ENCODE results near the gene PPARG. TPM values are rescaled to one million over a fixed set of nuclear protein-coding genes. Genes with fewer than 3 reads are reported as not detected.

The PPARG gene
- polyA plus RNA-seq, 1 of the 3 experiments (the other 2 are of a cell fraction): 2.8 TPM

GRCh38 chr3:12409684-12410596, 121.1 kb downstream of the PPARG start:
- Histone ChIP-seq H3K4me1 (ENCODE audit: control insufficient read depth in 1 of 2, insufficient read depth in 2 of 2, low read depth in 1 of 2, low read length in 1 of 2) (no peaks in the 10 kb centered on the region; a peak in 1 of 4 replicates), H3K27me3 (ENCODE audit: insufficient read depth) (no peaks in the 10 kb centered on the region), H3K9me2 (no peaks in the 10 kb centered on the region), H3K4me2 (no peak overlapping the region), H3F3A (replicated peaks; ENCODE audit: insufficient read depth) (peaks cover 7% of the 10 kb centered on the region), H3K4me3 (ENCODE audit: low read depth in 2 of 2, low read length in 1 of 2) (no peak overlapping the region), H3K9me3 (no peaks in the 10 kb centered on the region), H3K36me3 (replicated peaks in 1 of 2; ENCODE audit: control insufficient read depth in 1 of 2, insufficient read depth in 2 of 2, low read length in 1 of 2) (no peaks in the 10 kb centered on the region), H3K79me2 (ENCODE audit: insufficient read depth) (no peaks in the 10 kb centered on the region), H4K20me1 (ENCODE audit: insufficient read depth) (no peaks in the 10 kb centered on the region), H3K9ac (no peak overlapping the region), H2AFZ (ENCODE audit: low read depth) (no peak overlapping the region), H3K27ac (ENCODE audit: low read depth in 2 of 2, low read length in 1 of 2) (no peak overlapping the region)
- TF ChIP-seq RCOR1 (IDR thresholded peaks at IDR 0.05; ENCODE audit: low read length) (no peak), NRF1 (IDR thresholded peaks at IDR 0.05; ENCODE audit: low read depth, low read length) (no peak), ELF1 (IDR thresholded peaks at IDR 0.05) (no peak), GATA2 (CRISPR knock-in tag; IDR thresholded peaks at IDR 0.05) (no peak), PBX3 (IDR thresholded peaks at IDR 0.05) (no peak), CHD2 (IDR thresholded peaks at IDR 0.05; ENCODE audit: low read length, partially characterized antibody) (no peak)
- TF ChIP-seq, protein P1, sequence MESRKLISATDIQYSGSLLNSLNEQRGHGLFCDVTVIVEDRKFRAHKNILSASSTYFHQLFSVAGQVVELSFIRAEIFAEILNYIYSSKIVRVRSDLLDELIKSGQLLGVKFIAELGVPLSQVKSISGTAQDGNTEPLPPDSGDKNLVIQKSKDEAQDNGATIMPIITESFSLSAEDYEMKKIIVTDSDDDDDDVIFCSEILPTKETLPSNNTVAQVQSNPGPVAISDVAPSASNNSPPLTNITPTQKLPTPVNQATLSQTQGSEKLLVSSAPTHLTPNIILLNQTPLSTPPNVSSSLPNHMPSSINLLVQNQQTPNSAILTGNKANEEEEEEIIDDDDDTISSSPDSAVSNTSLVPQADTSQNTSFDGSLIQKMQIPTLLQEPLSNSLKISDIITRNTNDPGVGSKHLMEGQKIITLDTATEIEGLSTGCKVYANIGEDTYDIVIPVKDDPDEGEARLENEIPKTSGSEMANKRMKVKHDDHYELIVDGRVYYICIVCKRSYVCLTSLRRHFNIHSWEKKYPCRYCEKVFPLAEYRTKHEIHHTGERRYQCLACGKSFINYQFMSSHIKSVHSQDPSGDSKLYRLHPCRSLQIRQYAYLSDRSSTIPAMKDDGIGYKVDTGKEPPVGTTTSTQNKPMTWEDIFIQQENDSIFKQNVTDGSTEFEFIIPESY (IDR thresholded peaks at IDR 0.05; ENCODE audit: borderline replicate concordance, low read depth): no peak
- ChIA-PET CTCF (no interaction called here), POLR2A (no interaction called here)
- WGBS (ENCODE audit: low lambda C conversion rate): 96% methylated on average over 11 of the region's 11 CpGs
- DNase-seq: no peak

- Histone ChIP-seq H3F3A (replicated peaks; ENCODE audit: insufficient read depth) (no peaks in the 10 kb centered on the region), H4K20me1 (ENCODE audit: insufficient read depth) (no peaks in the 10 kb centered on the region), H3K9me2 (no peaks in the 10 kb centered on the region), H3K9ac (no peak overlapping the region), H3K4me3 (ENCODE audit: low read depth in 2 of 2, low read length in 1 of 2) (no peak overlapping the region), H3K9me3 (no peaks in the 10 kb centered on the region), H3K27ac (ENCODE audit: low read depth in 2 of 2, low read length in 1 of 2) (no peak overlapping the region), H3K36me3 (replicated peaks in 1 of 2; ENCODE audit: control insufficient read depth in 1 of 2, insufficient read depth in 2 of 2, low read length in 1 of 2) (no peaks in the 10 kb centered on the region), H3K79me2 (ENCODE audit: insufficient read depth) (no peaks in the 10 kb centered on the region), H3K27me3 (ENCODE audit: insufficient read depth) (no peaks in the 10 kb centered on the region), H3K4me2 (no peak overlapping the region), H2AFZ (ENCODE audit: low read depth) (no peak overlapping the region), H3K4me1 (ENCODE audit: control insufficient read depth in 1 of 2, insufficient read depth in 2 of 2, low read depth in 1 of 2, low read length in 1 of 2) (no peaks in the 10 kb centered on the region; a peak in 1 of 4 replicates)
- ChIA-PET POLR2A (no interaction called here), CTCF (no interaction called here)
- DNase-seq: no peak
- WGBS (ENCODE audit: low lambda C conversion rate): 95% methylated on average over 1 of the region's 1 CpG
- TF ChIP-seq SIN3A (IDR thresholded peaks at IDR 0.05; ENCODE audit: borderline replicate concordance, low read depth, low read length): no peak
- TF ChIP-seq RFX5 (IDR thresholded peaks at IDR 0.05; ENCODE audit: low read length): no peak
- TF ChIP-seq, protein P2, sequence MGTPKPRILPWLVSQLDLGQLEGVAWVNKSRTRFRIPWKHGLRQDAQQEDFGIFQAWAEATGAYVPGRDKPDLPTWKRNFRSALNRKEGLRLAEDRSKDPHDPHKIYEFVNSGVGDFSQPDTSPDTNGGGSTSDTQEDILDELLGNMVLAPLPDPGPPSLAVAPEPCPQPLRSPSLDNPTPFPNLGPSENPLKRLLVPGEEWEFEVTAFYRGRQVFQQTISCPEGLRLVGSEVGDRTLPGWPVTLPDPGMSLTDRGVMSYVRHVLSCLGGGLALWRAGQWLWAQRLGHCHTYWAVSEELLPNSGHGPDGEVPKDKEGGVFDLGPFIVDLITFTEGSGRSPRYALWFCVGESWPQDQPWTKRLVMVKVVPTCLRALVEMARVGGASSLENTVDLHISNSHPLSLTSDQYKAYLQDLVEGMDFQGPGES (IDR thresholded peaks at IDR 0.05; ENCODE audit: low read depth, low read length): no peak
- no peak for TF ChIP-seq REST (IDR thresholded peaks at IDR 0.05; ENCODE audit: low read depth, low read length)
- no peak for TF ChIP-seq GATA2 (CRISPR knock-in tag; IDR thresholded peaks at IDR 0.05)
- no peak for TF ChIP-seq POLR2AphosphoS5 (IDR thresholded peaks at IDR 0.05; ENCODE audit: low read depth, low read length)
- no peak for TF ChIP-seq RCOR1 (IDR thresholded peaks at IDR 0.05; ENCODE audit: low read length)
- no peak for TF ChIP-seq EZH2phosphoT487 (IDR thresholded peaks at IDR 0.05; ENCODE audit: borderline replicate concordance, low read depth)
- TF ChIP-seq CTCF (IDR thresholded peaks at IDR 0.05): no peak
- TF ChIP-seq TCF12 (IDR thresholded peaks at IDR 0.05): no peak
These were observed 124.9 kb downstream of the PPARG start for GRCh38 chr3:12413721-12414255.

Measured in SK-N-SH (cell line).